Fibroblast of pulmonary artery (primary cell): ENCODE measurements around the gene ASIC3.

Experiments used
- DNase-seq: peaks from one replicate; pipeline ENCODE4 v3.0.0-alpha.2; 2010; ENCODE audit warnings: low read depth
- H3K4me3 ChIP-seq: replicated peaks from 2 replicates; pipeline ENCODE4 v1.5.1; 2011; ENCODE audit warnings: low read depth, mild to moderate bottlenecking, control low read depth, low read length, moderate library complexity
- CTCF ChIP-seq: IDR thresholded peaks from 2 replicates; pipeline ENCODE4 v1.5.1; 2011; ENCODE audit warnings: mild to moderate bottlenecking, control low read depth, low read length, inconsistent platforms; ENCODE audit errors: missing control alignments

The ASIC3 gene

GRCh38 chr7:151100921-151101320 is 52.6 kb downstream of the ASIC3 start:
- DNase-seq = no peak
- TF ChIP-seq CTCF = no peak
- H3K4me3 ChIP-seq = no peak overlapping the region

GRCh38 chr7:151101621-151102396 is 53.5 kb downstream of the ASIC3 start:
- H3K4me3 ChIP-seq = no peak overlapping the region
- no peak for TF ChIP-seq CTCF
- DNase-seq = no peak
